H1 (cell line): Measurements from ENCODE around the gene SOCS3. TPM values are rescaled to one million over a fixed set of nuclear protein-coding genes. Genes with fewer than 3 reads are reported as not detected.

Experiments used
- CTCF ChIA-PET: fragments of 300-600 bp; sonication (Branson Sonifier 250); formaldehyde crosslinking; loops from one replicate; lab custom pipeline; 2021; ENCODE audit not compliant: partially characterized antibody; lab: Charles Lee
- POLR2A ChIA-PET: fragments of 300-600 bp; sonication (Branson Sonifier 250); formaldehyde crosslinking; loops from one replicate; lab custom pipeline; 2021; ENCODE audit warnings: inconsistent platforms; ENCODE audit not compliant: partially characterized antibody; lab: Charles Lee
- DNase-seq, 2 experiments: peaks; one replicate each; pipeline versions ENCODE4 v3.0.0 to v3.0.0-alpha.2; 2010 to 2022; ENCODE audit warnings: low spot score in 2 of 2, low read depth in 1 of 2, mixed read lengths in 1 of 2
- FAIRE-seq: peaks from 2 replicates; lab custom pipeline; 2011; peaks lifted over from hg19 to GRCh38; lab: Jason Lieb, UNC
- H2AFZ ChIP-seq: 2 replicates; pipeline ENCODE4 v1.8.1; 2012; ENCODE audit warnings: low read length, inconsistent platforms
- H2AK5ac ChIP-seq: 2 replicates; pipeline ENCODE4 v1.6.1; 2013; ENCODE audit warnings: low read depth, low read length
- H2BK120ac ChIP-seq: replicated peaks from 2 replicates; pipeline ENCODE3; 2013; ENCODE audit warnings: low read depth, low read length, inconsistent platforms
- H2BK12ac ChIP-seq: 2 replicates; pipeline ENCODE4 v1.6.1; 2013; ENCODE audit warnings: low read depth, low read length
- H2BK15ac ChIP-seq: 2 replicates; pipeline ENCODE4 v1.6.1; 2013; ENCODE audit warnings: low read length
- H2BK20ac ChIP-seq: 2 replicates; pipeline ENCODE4 v1.6.1; 2013; ENCODE audit warnings: low read length
- H2BK5ac ChIP-seq: 2 replicates; pipeline ENCODE4 v1.6.1; 2013; ENCODE audit warnings: low read depth, low read length
- H3K14ac ChIP-seq: 2 replicates; pipeline ENCODE4 v1.6.1; 2013; ENCODE audit warnings: inconsistent platforms; ENCODE audit not compliant: insufficient read length
- H3K18ac ChIP-seq: 2 replicates; pipeline ENCODE4 v1.6.1; 2013; ENCODE audit warnings: low read length; ENCODE audit errors: extremely low read depth
- H3K23ac ChIP-seq: 2 replicates; pipeline ENCODE4 v1.6.1; 2013; ENCODE audit warnings: inconsistent platforms; ENCODE audit not compliant: insufficient read length
- H3K23me2 ChIP-seq: 2 replicates; pipeline ENCODE4 v1.6.1; 2013; ENCODE audit warnings: low read depth, low read length
- H3K27ac ChIP-seq: 2 replicates; pipeline ENCODE4 v1.6.1; 2011; ENCODE audit warnings: low read depth, low read length, inconsistent platforms
- H3K27me3 ChIP-seq, 4 experiments: replicated peaks in 1 of 4; 1 replicate in 1 of 4; 2 replicates in 3 of 4; pipeline versions ENCODE4 v1.6.1 to v1.8.1; 2011 to 2013; ENCODE audit warnings: low read length in 3 of 4, mild to moderate bottlenecking in 3 of 4, inconsistent platforms in 2 of 4, mixed read lengths in 2 of 4, moderate library complexity in 1 of 4; ENCODE audit not compliant: control insufficient read depth in 3 of 4, insufficient read depth in 3 of 4; ENCODE audit errors: extremely low read depth in 1 of 4
- H3K36me3 ChIP-seq, 4 experiments: 2 replicates each; pipeline versions ENCODE4 v1.6.1 to v1.8.1; 2011 to 2013; ENCODE audit warnings: mild to moderate bottlenecking in 4 of 4, low read length in 3 of 4, moderate library complexity in 2 of 4, control low read depth in 1 of 4, inconsistent platforms in 1 of 4; ENCODE audit not compliant: insufficient read depth in 4 of 4, control insufficient read depth in 2 of 4
- H3K4ac ChIP-seq: replicated peaks from 2 replicates; pipeline ENCODE3; 2013; ENCODE audit warnings: low read length, low read depth, mixed read lengths, inconsistent platforms; ENCODE audit not compliant: insufficient read length
- H3K4me1 ChIP-seq, 4 experiments: replicated peaks in 1 of 4; 1 replicate in 1 of 4; 2 replicates in 3 of 4; pipeline versions ENCODE4 v1.6.1 to v1.8.1; 2011 to 2013; ENCODE audit warnings: low read length in 3 of 4, inconsistent platforms in 2 of 4, mixed read lengths in 1 of 4; ENCODE audit not compliant: insufficient read depth in 4 of 4, control insufficient read depth in 3 of 4
- H3K4me2 ChIP-seq, 2 experiments: 2 replicates each; pipeline versions ENCODE4 v1.6.1 to v1.8.1; 2011 to 2013; ENCODE audit warnings: low read depth in 2 of 2, low read length in 2 of 2, control low read depth in 1 of 2, inconsistent platforms in 1 of 2, mild to moderate bottlenecking in 1 of 2; ENCODE audit not compliant: insufficient read depth in 1 of 2
- H3K4me3 ChIP-seq, 4 experiments: fragments of 200-600, 300-600 bp in 1 of 4; sonication (generic), shearing (Covaris generic), sonication (Bioruptor Twin) in 1 of 4; 2 replicates each; pipeline versions ENCODE4 v1.5.1 to v1.8.1; 2011 to 2016; ENCODE audit warnings: low read length in 4 of 4, low read depth in 3 of 4, control low read depth in 2 of 4, inconsistent platforms in 2 of 4, mild to moderate bottlenecking in 2 of 4, mixed read lengths in 1 of 4, moderate library complexity in 1 of 4; ENCODE audit not compliant: insufficient read depth in 2 of 4; ENCODE audit errors: extremely low read depth in 1 of 4
- H3K56ac ChIP-seq: replicated peaks from 2 replicates; pipeline ENCODE3; 2013; ENCODE audit warnings: low read depth, mild to moderate bottlenecking, mixed read lengths, low read length, inconsistent platforms; ENCODE audit not compliant: insufficient read length
- H3K79me1 ChIP-seq: 2 replicates; pipeline ENCODE4 v1.6.1; 2013; ENCODE audit warnings: low read depth, low read length, control low read depth
- H3K79me2 ChIP-seq, 2 experiments: 2 replicates each; pipeline versions ENCODE4 v1.6.1 to v1.8.1; 2012 to 2013; ENCODE audit warnings: low read length in 2 of 2, mild to moderate bottlenecking in 2 of 2, inconsistent platforms in 1 of 2; ENCODE audit not compliant: insufficient read depth in 2 of 2, control insufficient read depth in 1 of 2
- H3K9ac ChIP-seq, 4 experiments: replicated peaks in 1 of 4; 1 replicate in 1 of 4; 2 replicates in 3 of 4; pipeline versions ENCODE4 v1.6.1 to v1.8.1; 2011 to 2013; ENCODE audit warnings: low read depth in 3 of 4, low read length in 3 of 4, control low read depth in 2 of 4, mild to moderate bottlenecking in 2 of 4, moderate library complexity in 2 of 4, inconsistent platforms in 1 of 4; ENCODE audit errors: extremely low read depth in 1 of 4
- H3K9me3 ChIP-seq, 2 experiments: 2 replicates each; pipeline versions ENCODE4 v1.6.1 to v1.8.1; 2012 to 2013; ENCODE audit warnings: mild to moderate bottlenecking in 2 of 2, moderate library complexity in 2 of 2, control low read depth in 1 of 2, inconsistent platforms in 1 of 2, low read depth in 1 of 2, low read length in 1 of 2, mixed read lengths in 1 of 2; ENCODE audit not compliant: insufficient read depth in 2 of 2
- H4K20me1 ChIP-seq, 2 experiments: replicated peaks in 1 of 2; 2 replicates each; pipeline versions ENCODE3 to v1.8.1; 2011 to 2013; ENCODE audit warnings: inconsistent platforms in 2 of 2, low read length in 2 of 2, mild to moderate bottlenecking in 1 of 2; ENCODE audit not compliant: insufficient read depth in 2 of 2, control insufficient read depth in 1 of 2
- H4K5ac ChIP-seq: 2 replicates; pipeline ENCODE4 v1.6.1; 2013; ENCODE audit warnings: low read length, low read depth, mixed read lengths, inconsistent platforms; ENCODE audit not compliant: insufficient read length
- H4K8ac ChIP-seq: 2 replicates; pipeline ENCODE4 v1.8.0; 2013; ENCODE audit warnings: mild to moderate bottlenecking, moderate library complexity, low read length, inconsistent platforms; ENCODE audit not compliant: insufficient read depth; ENCODE audit errors: extremely low read depth
- H4K91ac ChIP-seq: replicated peaks from 2 replicates; pipeline ENCODE3; 2013; ENCODE audit warnings: low read length, mixed read lengths, inconsistent platforms; ENCODE audit not compliant: insufficient read length
- CBX5 ChIP-seq: fragments of 300-800, 300-1000 bp; sonication (generic); IDR thresholded peaks from 2 replicates; pipeline ENCODE4 v1.7.1; 2016; ENCODE audit warnings: antibody characterized with exemption, low read length, low read depth
- CHD1 ChIP-seq: IDR thresholded peaks from 2 replicates; pipeline ENCODE4 v1.6.1; 2012; ENCODE audit warnings: low read depth, low read length, improper control_type of control experiment
- CTBP2 ChIP-seq: IDR thresholded peaks from 2 replicates; pipeline ENCODE4 v1.7.0; 2011; ENCODE audit warnings: borderline replicate concordance, mild to moderate bottlenecking, moderate library complexity, mixed read lengths, low read length; ENCODE audit not compliant: insufficient read depth, insufficient read length
- GABPA ChIP-seq: IDR thresholded peaks from 2 replicates; pipeline ENCODE4 v1.6.1; 2011; ENCODE audit warnings: mild to moderate bottlenecking, low read length, moderate library complexity, borderline replicate concordance; ENCODE audit not compliant: insufficient read depth
- HDAC2 ChIP-seq, 2 experiments: fragments of 300-600 bp in 1 of 2; sonication (generic) in 1 of 2; IDR thresholded peaks; 2 replicates each; pipeline ENCODE4 v1.6.1; 2011 to 2012; ENCODE audit warnings: low read depth in 2 of 2, low read length in 2 of 2, mild to moderate bottlenecking in 2 of 2, moderate library complexity in 2 of 2, borderline replicate concordance in 1 of 2, inconsistent platforms in 1 of 2
- JUND ChIP-seq: IDR thresholded peaks from 2 replicates; pipeline ENCODE4 v1.6.1; 2011; ENCODE audit warnings: mild to moderate bottlenecking, improper control_type of control experiment, low read length
- POLR2A ChIP-seq, 2 experiments: IDR thresholded peaks; 1 replicate in 1 of 2; 2 replicates in 1 of 2; pipeline ENCODE4 v1.6.1; 2011; ENCODE audit warnings: low read depth in 2 of 2, low read length in 2 of 2, mild to moderate bottlenecking in 2 of 2; ENCODE audit errors: control extremely low read depth in 1 of 2
- POLR2AphosphoS5 ChIP-seq: IDR thresholded peaks from 2 replicates; pipeline ENCODE4 v1.6.1; 2011; ENCODE audit warnings: low read depth, low read length
- RAD21 ChIP-seq, 2 experiments: IDR thresholded peaks in 1 of 2; conservative IDR thresholded peaks in 1 of 2; 2 replicates each; pipeline ENCODE4 v1.6.1; 2011; ENCODE audit warnings: low read depth in 2 of 2, low read length in 2 of 2, improper control_type of control experiment in 1 of 2, inconsistent platforms in 1 of 2, mild to moderate bottlenecking in 1 of 2, moderate library complexity in 1 of 2
- SAP30 ChIP-seq: fragments of 300-600 bp; sonication (generic); IDR thresholded peaks from 2 replicates; pipeline ENCODE4 v1.7.1; 2012; ENCODE audit warnings: low read length, moderate library complexity, mild to moderate bottlenecking, inconsistent platforms; ENCODE audit not compliant: insufficient read depth, insufficient replicate concordance
- SRF ChIP-seq: IDR thresholded peaks from 2 replicates; pipeline ENCODE4 v1.6.1; 2011; ENCODE audit warnings: mild to moderate bottlenecking, low read depth, low read length, moderate library complexity
- SUZ12 ChIP-seq: fragments of 200-600 bp; sonication (generic); IDR thresholded peaks from 2 replicates; pipeline ENCODE4 v1.6.1; 2012; ENCODE audit warnings: mild to moderate bottlenecking, inconsistent platforms, low read length, moderate library complexity, mixed read lengths
- WGBS, 2 experiments: shearing (Covaris generic) in 1 of 2; methylation state at CpG; one replicate each; pipeline versions ENCODE4 v1.1.6 to v1.1.7; 2013 to 2015; ENCODE audit warnings: low lambda C conversion rate in 2 of 2, mixed read lengths in 2 of 2, inconsistent platforms in 1 of 2, low coverage in 1 of 2, missing lambda C conversion rate in 1 of 2; ENCODE audit not compliant: insufficient replicate concordance in 2 of 2, insufficient coverage in 1 of 2, insufficient read length in 1 of 2; ENCODE audit errors: extremely low coverage in 1 of 2, missing lambda C conversion rate in 1 of 2; 5-methylcytosine and 5-hydroxymethylcytosine counted together
- polyA plus RNA-seq, 7 experiments: library from polyadenylated mRNA; depleted of rRNA in 3 of 7; stranded (reverse) in 5 of 7; unstranded in 2 of 7; fragments of >200 nt in 5 of 7; fragments of 200-250 nt in 2 of 7; gene quantifications; 1 replicate in 5 of 7; 2 replicates in 1 of 7; 4 replicates in 1 of 7; pipeline versions ENCODE4 v1.2.1 to v1.2.3, GENCODE V29; 2011 to 2013; ENCODE audit warnings: missing spikeins in 2 of 7, mixed read lengths in 2 of 7
- total RNA-seq: library from RNA; stranded (reverse); fragmentation: NEBNext Ultra II Directional; extraction: Animal tissue kit (Norgen Biotek cat#: 25700); gene quantifications from 2 replicates; pipeline ENCODE4 v1.2.1, GENCODE V29; 2021

SOCS3 gene
- total and polyA plus RNA-seq, 2 of the 8 experiments (the other 6 are each of a cell fraction or from before 2014, with no cell fraction given), result 10.1 to 47.9 TPM

- Histone ChIP-seq H3K36me3 (no peaks in the 10 kb centered on the region), H3K4me1 (peaks cover 0 to 26% (median 19%) of the 10 kb centered on the region in 4 experiments; a peak in 6 of 7 replicates), H2BK20ac (no peak overlapping the region), H3K23ac (no peak overlapping the region), H3K9ac (no peak overlapping the region), H4K20me1 (no peaks in the 10 kb centered on the region), H3K27ac (no peak overlapping the region), H3K79me1 (no peaks in the 10 kb centered on the region), H3K27me3 (peaks cover 0 to 2% (median 0%) of the 10 kb centered on the region in 4 experiments; a peak in 1 of 7 replicates), H3K18ac (no peak overlapping the region), H2BK120ac (no peak overlapping the region), H3K23me2 (peaks cover 2% of the 10 kb centered on the region; the same call in 1 of the 2 replicates), H4K8ac (no peak overlapping the region), H4K91ac (no peak overlapping the region), H3K9me3 (no peaks in the 10 kb centered on the region), H2BK5ac (peak overlapping the region; percentile 60; the same call in 1 of the 2 replicates), H2BK15ac (no peak overlapping the region), H3K4ac (no peak overlapping the region), H3K56ac (no peak overlapping the region), H3K4me2 (peak overlapping the region; percentile 30 to 36; a peak in 2 of 4 replicates), H3K14ac (no peak overlapping the region), H3K4me3 (no peak overlapping the region), H3K79me2 (no peaks in the 10 kb centered on the region), H2BK12ac (0 out of 2 replicates have a peak overlapping the region, but pooled peaks have one; percentile 60), H4K5ac (no peak overlapping the region), H2AK5ac (0 out of 2 replicates have a peak overlapping the region, but pooled peaks have one; percentile 40), H2AFZ (no peak overlapping the region)
- FAIRE-seq, result no peak
- CTCF ChIA-PET, result interaction anchor here (1.0 to 3.3 kb wide), 3 partner anchors 12 to 97 kb away, joined by 4 to 24 read pairs (median 4); no protein-coding TSS in a partner anchor
- WGBS, 2 experiments, result 98% methylated on average over 6 of the region's 7 CpGs; no CpG with 5 or more reads in 1 of the 2 experiments
- POLR2A ChIA-PET, result interaction anchor here (1.1 to 1.7 kb wide), 3 partner anchors 8 to 35 kb away, joined by 3 to 9 read pairs (median 3); no protein-coding TSS in a partner anchor
- DNase-seq, result no peak
- no peak for TF ChIP-seq CHD1
- no peak for TF ChIP-seq CTBP2
- TF ChIP-seq SUZ12, result no peak
- TF ChIP-seq CBX5, result no peak
- no peak for TF ChIP-seq JUND
- TF ChIP-seq POLR2A (IDR thresholded peaks at IDR 0.05; ENCODE audit: control extremely low read depth in 1 of 2, low read depth in 2 of 2, low read length in 2 of 2), result no peak
- TF ChIP-seq RAD21 (IDR thresholded peaks at IDR 0.05 in 1 of 2, conservative IDR thresholded peaks at IDR 0.05 in 1 of 2; ENCODE audit: low read depth in 2 of 2, low read length in 2 of 2), result no peak
- no peak for TF ChIP-seq GABPA
- TF ChIP-seq SAP30, result no peak
- TF ChIP-seq SRF, result no peak
- no peak for TF ChIP-seq POLR2AphosphoS5
- TF ChIP-seq HDAC2 (IDR thresholded peaks at IDR 0.05; ENCODE audit: borderline replicate concordance in 1 of 2, low read depth in 2 of 2, low read length in 2 of 2), result no peak
These were observed 36.0 kb downstream of the SOCS3 start for GRCh38 chr17:78323826-78324390.
